ENCODE results near the gene ARHGAP42.
A peak's percentile ranks its signal among the peaks of the same experiment; 100 is the strongest.

Gene ARHGAP42

DNA sequence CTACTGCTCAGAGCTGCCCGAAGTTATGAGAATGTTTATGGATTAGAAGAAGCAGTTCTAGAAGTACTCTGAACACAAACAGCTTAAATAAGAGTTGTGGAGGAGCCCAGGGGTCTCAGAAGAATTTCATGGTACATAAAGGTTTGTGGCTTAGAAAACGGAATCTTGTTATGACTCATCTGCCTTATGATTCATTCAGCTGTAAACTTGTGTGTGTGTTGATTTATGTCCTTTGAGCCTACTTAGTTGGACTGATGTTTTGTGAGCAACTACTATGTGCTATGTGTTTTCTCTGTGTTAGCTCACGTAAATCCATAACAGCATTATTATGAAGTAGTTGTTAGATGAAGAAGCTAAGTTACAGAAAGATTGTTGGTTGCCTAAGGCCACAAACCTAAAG is 238.8 kb downstream of the ARHGAP42 start:
- ChIA-PET CTCF (interaction anchor here (1.1 to 7.0 kb wide), 8 partner anchors 14 to 351 kb away, joined by 3 to 64 read pairs (median 10); no protein-coding TSS in a partner anchor), POLR2A (interaction anchor here (0.7 to 0.9 kb wide), 3 partner anchors 49 to 238 kb away, joined by 3 read pairs; no protein-coding TSS in a partner anchor)
- peak; percentile 10 for DNase-seq (ENCODE audit: low read depth, low spot score)
- TF ChIP-seq, protein P1, sequence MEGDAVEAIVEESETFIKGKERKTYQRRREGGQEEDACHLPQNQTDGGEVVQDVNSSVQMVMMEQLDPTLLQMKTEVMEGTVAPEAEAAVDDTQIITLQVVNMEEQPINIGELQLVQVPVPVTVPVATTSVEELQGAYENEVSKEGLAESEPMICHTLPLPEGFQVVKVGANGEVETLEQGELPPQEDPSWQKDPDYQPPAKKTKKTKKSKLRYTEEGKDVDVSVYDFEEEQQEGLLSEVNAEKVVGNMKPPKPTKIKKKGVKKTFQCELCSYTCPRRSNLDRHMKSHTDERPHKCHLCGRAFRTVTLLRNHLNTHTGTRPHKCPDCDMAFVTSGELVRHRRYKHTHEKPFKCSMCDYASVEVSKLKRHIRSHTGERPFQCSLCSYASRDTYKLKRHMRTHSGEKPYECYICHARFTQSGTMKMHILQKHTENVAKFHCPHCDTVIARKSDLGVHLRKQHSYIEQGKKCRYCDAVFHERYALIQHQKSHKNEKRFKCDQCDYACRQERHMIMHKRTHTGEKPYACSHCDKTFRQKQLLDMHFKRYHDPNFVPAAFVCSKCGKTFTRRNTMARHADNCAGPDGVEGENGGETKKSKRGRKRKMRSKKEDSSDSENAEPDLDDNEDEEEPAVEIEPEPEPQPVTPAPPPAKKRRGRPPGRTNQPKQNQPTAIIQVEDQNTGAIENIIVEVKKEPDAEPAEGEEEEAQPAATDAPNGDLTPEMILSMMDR (IDR thresholded peaks at IDR 0.05; ENCODE audit: insufficient read depth, low read length, missing control alignments): no peak
- H3K4me3 ChIP-seq (ENCODE audit: low read depth, low read length): no peak overlapping the region

DNA sequence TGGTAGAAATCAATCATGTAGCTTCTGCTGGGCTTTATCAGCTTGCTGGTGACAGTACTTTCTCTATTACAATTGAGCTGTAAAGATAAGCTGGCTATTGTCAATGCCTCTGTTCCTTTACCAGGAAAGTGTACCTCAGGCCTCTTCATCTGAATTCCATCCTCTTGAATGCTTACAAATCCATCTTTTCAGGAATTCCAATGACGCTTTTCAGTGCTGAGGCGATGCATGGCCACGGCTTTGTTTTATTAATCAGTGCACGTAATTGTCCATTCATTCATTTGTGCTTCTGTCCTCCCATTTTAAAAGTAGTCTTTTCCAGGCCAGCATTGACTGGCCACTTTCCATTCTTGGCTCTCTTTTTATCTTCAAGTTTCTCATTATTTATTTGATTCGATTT is 240.5 kb downstream of the ARHGAP42 start:
- POLR2A ChIA-PET: no interaction called here
- H3K4me3 ChIP-seq (ENCODE audit: low read depth, low read length): no peak overlapping the region
- CTCF ChIA-PET: interaction anchor here (0.9 to 7.0 kb wide), 6 partner anchors 10 to 349 kb away, joined by 3 to 64 read pairs (median 6); no protein-coding TSS in a partner anchor
- DNase-seq (ENCODE audit: low read depth, low spot score): no peak
- TF ChIP-seq, protein P1 (IDR thresholded peaks at IDR 0.05; ENCODE audit: insufficient read depth, low read length, missing control alignments): no peak

DNA sequence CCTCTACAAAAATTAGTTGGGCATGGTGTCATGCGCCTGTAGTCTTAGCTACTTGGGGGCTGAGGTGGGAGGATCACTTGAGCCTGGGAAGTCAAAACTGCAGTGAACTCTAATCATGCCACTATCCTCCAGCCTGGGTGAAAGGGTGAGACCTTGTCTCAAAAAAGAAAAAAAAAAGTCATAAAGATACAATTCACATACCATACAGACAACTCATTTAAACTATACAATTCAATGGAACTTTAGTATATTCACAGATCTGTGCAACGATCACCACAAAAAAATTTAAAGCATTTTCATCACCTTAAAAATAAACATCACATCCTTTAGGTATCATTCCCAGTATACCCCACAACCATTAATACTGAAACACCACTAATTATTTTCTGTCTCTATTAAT is 241.3 kb downstream of the ARHGAP42 start:
- TF ChIP-seq, protein P1 (IDR thresholded peaks at IDR 0.05; ENCODE audit: insufficient read depth, low read length, missing control alignments): no peak
- ChIA-PET CTCF (interaction anchor here (1.3 to 8.6 kb wide), 3 partner anchors 242 to 348 kb away, joined by 3 to 144 read pairs (median 133); no protein-coding TSS in a partner anchor), POLR2A (no interaction called here)
- H3K4me3 ChIP-seq (ENCODE audit: low read depth, low read length): no peak overlapping the region
- DNase-seq (ENCODE audit: low read depth, low spot score): no peak

DNA sequence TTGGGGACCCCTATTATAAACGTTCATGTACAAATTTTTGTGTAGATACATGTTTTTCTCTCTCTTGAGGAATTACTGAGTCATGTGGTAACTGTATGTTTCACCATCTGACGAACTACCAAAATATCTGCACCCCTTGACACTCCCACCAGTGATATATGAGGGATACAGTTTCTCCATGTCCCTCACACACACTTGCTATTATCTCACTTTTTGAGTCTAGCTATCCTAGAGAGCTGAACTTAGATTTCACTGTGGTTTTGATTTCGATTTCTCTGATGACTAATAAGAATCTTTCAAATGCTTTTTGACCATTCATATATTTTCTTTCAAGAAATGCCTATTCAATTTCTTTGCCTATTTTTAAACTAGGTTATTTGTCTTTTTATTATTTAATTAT is 242.3 kb downstream of the ARHGAP42 start:
- TF ChIP-seq, protein P1 (IDR thresholded peaks at IDR 0.05; ENCODE audit: insufficient read depth, low read length, missing control alignments): no peak
- DNase-seq (ENCODE audit: low read depth, low spot score): peak; percentile 19
- CTCF ChIA-PET: interaction anchor here (1.0 to 8.6 kb wide), 8 partner anchors 7 to 358 kb away, joined by 3 to 144 read pairs (median 6); no protein-coding TSS in a partner anchor
- H3K4me3 ChIP-seq (ENCODE audit: low read depth, low read length): no peak overlapping the region
- POLR2A ChIA-PET: no interaction called here

DNA sequence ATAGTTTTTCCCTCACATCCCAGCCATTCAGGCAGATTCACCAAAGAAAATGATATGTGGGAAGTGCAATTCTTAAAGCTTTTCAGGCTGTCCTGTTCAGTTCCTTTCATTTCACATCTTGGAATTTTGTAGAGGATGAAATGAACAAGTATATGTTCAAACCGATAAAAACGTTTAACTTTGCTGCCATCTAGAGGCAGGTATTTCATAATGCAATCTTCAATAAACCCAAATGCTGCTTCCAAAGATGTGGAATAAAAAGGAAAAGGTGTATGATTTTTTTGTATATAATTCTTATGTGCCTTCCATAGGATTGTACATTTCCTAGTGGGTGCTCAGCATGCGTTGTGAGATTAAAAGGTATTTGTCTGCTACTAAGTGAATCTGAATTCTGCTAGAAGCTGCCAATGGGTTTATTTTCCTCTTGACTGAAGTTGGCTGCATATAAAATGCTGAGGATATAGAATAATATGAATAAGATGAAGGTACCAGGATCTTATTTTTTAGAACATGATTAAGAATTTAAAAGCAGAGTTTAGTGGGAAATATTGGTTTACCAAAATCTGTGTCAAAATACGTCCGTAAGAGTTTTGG is 243.2 kb downstream of the ARHGAP42 start:
- no peak overlapping the region for H3K4me3 ChIP-seq (ENCODE audit: low read depth, low read length)
- CTCF ChIA-PET: interaction anchor here (0.6 to 8.6 kb wide), 11 partner anchors 8 to 359 kb away, joined by 3 to 144 read pairs (median 6); no protein-coding TSS in a partner anchor
- TF ChIP-seq, protein P1 (IDR thresholded peaks at IDR 0.05; ENCODE audit: insufficient read depth, low read length, missing control alignments): no peak
- POLR2A ChIA-PET: no interaction called here
- DNase-seq (ENCODE audit: low read depth, low spot score): peak; percentile 29

DNA sequence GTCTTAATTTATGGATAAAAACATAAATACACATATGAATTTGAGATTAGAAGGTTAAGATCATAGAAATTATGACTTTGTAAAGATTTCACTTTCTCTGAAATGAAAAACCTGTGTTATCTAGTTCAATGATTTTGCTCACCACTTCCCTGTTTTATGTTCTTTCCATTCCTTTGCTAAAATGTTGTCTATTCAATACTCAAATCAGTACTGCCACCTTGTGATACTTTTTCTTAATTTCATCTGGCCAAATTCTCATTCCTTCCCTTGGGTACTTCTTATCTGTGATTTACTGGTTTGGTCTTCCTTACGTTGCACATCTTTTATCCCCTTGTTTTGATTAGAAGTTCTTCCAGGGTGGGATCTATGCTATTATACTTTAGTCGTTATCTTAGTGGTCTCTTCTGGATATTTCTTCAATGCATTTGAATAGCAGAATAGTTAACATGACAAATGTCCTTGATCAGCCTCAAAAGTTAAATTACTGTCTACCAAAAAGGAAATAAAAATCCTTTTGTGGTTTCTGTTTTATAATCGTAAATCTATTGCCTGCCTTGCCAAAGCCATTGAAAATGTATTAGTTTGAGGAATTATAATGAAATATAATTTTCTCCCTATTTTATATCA is 245.5 kb downstream of the ARHGAP42 start:
- CTCF ChIA-PET: interaction anchor here (1.0 to 8.6 kb wide), 6 partner anchors 11 to 373 kb away, joined by 3 to 144 read pairs (median 8); no protein-coding TSS in a partner anchor
- POLR2A ChIA-PET: no interaction called here
- H3K4me3 ChIP-seq (ENCODE audit: low read depth, low read length): no peak overlapping the region
- TF ChIP-seq, protein P1 (IDR thresholded peaks at IDR 0.05; ENCODE audit: insufficient read depth, low read length, missing control alignments): peak; percentile 32
- no peak for DNase-seq (ENCODE audit: low read depth, low spot score)

Measured in AG04449 (cell line).